NCI-H1694 treated with DMSO at 0.1 percent for 48 hours (cell line): ENCODE results near the gene NLGN2.
"Not testable (repeated sequence)": the region's sequence is repeated elsewhere in the genome, so short reads cannot be mapped to it uniquely, and the experiment has no call there.

Source experiments
- DNase-seq: peaks from one replicate; lab custom pipeline; 2025; lab: John Stamatoyannopoulos, UW

NLGN2 gene

GRCh38 chr17:7407485-7408251, at the start of gene NLGN2:
NLGN2 (plus strand) TSS chr17:7407845; CDS start chr17:7408256, 411 bp downstream.
- no peak for DNase-seq

- no peak for DNase-seq
Observed at GRCh38 chr17:7361906-7362305, 45.7 kb upstream of the NLGN2 start.

GRCh38 chr17:7363311-7363710, 44.3 kb upstream of the NLGN2 start:
- DNase-seq: no peak

- not testable (repeated sequence) for DNase-seq
Observed at GRCh38 chr17:7365963-7366362, 41.7 kb upstream of the NLGN2 start.

GRCh38 chr17:7367083-7367482, 40.6 kb upstream of the NLGN2 start:
- no peak for DNase-seq

DNA sequence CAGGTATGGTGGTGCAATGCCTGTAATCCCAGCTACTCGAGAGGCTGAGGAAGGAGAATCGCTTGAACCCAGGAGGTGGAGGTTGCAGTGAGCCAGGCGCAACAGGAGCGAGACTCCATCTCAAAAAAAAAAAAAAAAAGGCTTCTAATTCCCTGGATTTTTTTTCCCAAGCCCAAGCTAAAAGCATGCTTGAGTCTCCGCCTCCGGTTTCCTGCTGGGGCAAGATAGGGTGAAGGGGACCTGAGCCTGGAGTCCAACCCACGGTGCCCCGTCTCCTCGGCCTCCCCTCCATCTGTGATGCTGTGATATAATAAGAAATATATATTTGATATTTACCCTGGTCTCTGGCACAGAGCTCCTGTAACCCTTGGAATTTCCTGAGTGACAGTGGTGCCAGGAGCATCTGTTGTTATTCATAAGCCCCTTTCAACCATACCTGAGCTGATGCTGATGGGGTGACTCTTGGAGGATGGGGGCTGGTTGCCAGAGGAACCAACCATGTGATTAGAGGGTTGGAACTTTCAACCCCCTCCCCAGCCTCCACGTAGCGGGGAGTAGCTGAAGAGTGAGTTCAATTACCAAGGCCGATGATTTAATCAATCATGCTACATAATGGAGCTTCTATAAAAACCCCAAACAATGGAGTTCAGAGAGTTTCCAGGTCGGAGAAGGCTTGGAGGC, 39.6 kb upstream of the NLGN2 start:
- DNase-seq: no peak

DNA sequence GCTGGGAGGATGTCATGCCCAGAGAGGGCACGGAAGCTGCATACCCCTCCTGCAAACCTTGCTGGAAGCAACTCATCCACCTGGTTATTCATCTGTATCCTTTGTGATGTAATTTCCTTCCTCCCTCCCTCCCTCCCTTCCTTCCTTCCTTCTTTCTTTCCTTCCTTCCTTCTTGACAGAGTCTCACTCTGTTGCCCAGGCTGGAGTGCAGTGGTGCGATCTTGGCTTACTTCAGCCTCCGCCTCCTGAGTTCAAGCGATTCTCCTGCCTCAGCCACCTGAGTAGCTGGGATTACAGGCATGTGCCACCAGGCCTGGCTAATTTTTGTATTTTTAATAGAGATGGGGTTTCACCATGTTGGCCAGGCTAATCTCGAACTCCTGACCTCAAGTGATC, 39.0 kb upstream of the NLGN2 start:
- DNase-seq: not testable (repeated sequence)

DNA sequence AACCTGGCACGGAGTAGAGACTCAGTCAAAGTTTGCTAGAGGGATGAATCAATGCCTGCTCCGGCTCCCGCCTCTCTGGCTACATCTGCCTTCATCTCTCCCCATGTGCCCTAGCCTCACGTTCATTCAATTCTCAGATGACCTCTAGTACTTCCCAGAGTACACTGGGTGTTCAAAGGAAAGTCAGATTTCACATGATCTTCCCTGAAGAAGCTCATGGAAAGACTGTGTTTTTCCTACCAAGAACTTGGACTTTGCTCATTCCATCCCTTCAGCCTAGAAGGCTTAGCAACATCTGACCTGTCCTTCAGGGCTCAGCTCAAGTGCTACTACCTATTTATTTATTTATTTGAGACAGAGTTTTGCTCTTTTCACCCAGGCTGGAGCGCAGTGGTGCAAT, 37.8 kb upstream of the NLGN2 start:
- no peak for DNase-seq

DNA sequence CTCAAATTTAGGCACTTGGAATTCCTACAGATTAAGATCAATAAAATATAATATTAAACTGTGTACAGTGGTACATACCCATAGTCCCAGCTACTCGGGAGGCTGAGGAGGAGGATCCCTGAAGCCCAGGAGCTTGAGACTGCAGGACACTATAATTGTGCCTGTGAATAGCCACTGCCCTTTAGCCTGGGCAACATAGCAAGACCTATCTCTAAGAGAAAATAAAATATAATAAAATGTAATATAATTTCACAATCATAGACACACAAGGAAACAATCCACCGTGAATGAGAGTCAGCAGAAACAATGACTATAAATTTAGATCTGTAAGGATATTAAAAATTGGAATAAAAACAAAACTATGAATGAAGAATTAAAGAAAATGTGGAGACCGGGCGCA, 36.8 kb upstream of the NLGN2 start:
- DNase-seq: no peak

- DNase-seq: no peak
Observed at GRCh38 chr17:7374353-7374752, 33.3 kb upstream of the NLGN2 start.

- DNase-seq: no peak
Observed at GRCh38 chr17:7379134-7379533, 28.5 kb upstream of the NLGN2 start.

DNA sequence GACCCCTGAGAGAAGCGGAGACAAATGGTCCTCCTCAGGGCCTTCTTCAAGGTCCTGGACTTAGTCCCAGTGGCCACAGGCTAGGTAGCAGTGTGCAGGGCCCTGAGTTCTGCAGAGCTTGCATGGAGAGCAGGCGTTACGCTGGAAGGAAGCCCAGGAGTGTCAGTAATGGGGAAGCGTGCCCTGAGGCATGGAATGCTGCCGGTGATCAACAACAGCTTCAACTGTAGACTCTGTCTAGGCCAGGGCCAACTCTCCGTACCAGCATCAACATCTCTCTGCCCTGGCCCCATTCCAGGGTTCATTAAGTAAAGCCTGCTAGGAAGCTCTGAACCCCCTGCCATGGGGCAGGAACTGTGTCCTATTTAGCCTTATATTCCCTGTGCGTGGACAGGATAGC, 27.3 kb upstream of the NLGN2 start:
- peak; percentile 8 for DNase-seq

- DNase-seq: no peak
Observed at GRCh38 chr17:7380855-7381683, 26.6 kb upstream of the NLGN2 start, which contains the start of gene TNK1. TNK1 (plus strand) TSS chr17:7381089; CDS start chr17:7382927, 1,838 bp downstream.

DNA sequence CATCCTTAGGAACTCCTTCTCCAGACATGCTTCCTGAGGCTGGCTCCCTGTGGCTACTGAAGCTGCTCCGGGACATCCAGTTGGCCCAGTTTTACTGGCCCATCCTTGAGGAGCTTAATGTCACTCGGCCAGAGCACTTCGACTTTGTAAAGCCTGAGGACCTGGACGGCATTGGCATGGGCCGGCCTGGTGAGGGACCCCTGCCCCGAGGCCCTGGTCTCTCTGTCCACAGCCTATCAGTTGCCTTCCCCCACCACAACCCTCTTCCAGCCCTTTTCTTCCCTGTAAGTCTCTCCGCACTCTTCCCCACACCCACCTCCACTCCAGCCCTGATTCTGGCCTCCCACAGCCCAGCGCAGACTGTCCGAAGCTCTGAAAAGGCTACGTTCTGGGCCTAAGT, 24.7 kb upstream of the NLGN2 start:
- DNase-seq: no peak

GRCh38 chr17:7383371-7383741, 24.3 kb upstream of the NLGN2 start:
- no peak for DNase-seq

DNA sequence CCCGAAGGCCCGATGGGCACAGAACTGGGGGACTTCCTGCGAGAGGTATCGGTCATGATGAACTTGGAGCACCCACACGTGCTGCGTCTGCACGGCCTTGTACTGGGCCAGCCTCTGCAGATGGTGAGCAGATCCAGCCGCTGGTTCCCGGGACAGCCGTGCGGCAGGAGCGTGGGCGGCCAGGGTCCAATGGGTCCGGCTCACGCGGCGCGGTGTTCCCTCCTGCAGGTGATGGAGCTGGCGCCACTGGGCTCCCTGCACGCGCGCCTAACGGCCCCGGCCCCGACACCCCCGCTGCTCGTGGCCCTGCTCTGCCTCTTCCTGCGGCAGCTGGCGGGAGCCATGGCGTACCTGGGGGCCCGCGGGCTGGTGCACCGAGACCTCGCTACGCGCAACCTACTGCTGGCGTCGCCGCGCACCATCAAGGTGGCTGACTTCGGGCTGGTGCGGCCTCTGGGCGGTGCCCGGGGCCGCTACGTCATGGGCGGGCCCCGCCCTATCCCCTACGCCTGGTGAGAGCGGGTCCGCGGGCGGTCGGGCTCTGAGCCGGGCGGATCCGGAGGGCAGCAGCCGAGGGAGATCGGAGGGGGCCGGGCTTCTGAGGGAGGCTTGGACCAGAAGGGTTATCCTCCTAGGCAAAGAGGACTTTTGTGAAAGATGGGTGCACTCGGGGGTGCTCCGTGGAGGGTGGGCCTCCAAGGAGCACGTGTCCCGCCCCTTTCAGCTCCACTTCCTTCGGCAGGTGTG, 23.7 kb upstream of the NLGN2 start:
- DNase-seq: no peak

GRCh38 chr17:7384489-7385081, 23.1 kb upstream of the NLGN2 start:
- no peak for DNase-seq

DNA sequence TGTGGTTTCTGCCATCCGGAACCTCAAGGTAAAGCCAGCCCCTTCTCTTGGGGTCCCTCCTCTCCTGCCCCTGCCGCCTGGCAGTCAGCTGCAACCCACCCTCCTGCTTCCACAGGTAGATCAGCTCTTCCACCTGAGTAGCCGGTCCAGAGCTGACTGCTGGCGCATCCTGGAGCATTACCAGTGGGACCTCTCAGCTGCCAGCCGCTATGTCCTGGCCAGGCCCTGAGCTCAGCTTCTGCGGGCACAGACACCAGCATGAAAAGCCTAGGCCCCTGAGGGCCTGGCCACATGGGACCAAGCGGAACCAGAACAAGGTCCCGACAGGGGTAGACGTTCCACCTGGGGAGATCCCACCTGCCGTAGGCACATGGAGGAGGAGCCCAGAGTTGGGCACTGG, 18.8 kb upstream of the NLGN2 start:
- no peak for DNase-seq

- no peak for DNase-seq
Observed at GRCh38 chr17:7389924-7390910, 17.4 kb upstream of the NLGN2 start.

DNA sequence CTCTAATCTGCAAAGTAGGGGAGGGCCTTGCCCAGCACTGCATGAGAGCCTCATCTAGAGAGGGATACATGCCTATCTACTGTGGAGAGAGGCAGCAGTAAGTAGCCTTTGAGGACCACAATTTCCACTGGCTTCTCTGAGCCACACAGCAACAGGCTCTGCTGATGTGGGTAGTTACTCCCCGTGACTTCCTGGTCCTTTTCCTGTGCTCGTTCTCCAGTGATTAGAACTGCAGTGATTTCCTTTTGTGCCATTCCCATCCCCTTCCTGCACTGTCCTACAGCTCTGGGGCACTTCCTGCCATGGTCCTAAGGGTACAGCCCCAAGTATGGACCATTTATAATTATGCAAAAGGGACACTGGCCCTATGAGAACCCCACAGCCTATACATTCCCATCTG, 16.3 kb upstream of the NLGN2 start:
- DNase-seq: no peak
